Measurements from ENCODE around the gene FADS1.

The FADS1 gene

GRCh38 chr11:61827571-61828378 is 11.0 kb upstream of the FADS1 start, which contains the start of gene FADS2:
FADS2 (plus strand) TSS chr11:61828300; CDS start chr11:61828391, 91 bp downstream.
- DNase-seq (ENCODE audit: low read depth in 2 of 2, low spot score in 1 of 2): peak; percentile 19 to 41

- no peak for DNase-seq (ENCODE audit: low read depth in 2 of 2, low spot score in 1 of 2)
Measured at GRCh38 chr11:61826930-61827570, 10.2 kb upstream of the FADS1 start.

- no peak for DNase-seq (ENCODE audit: low read depth in 2 of 2, low spot score in 1 of 2)
Measured at GRCh38 chr11:61820174-61820573, 3.4 kb upstream of the FADS1 start.

- DNase-seq (ENCODE audit: low read depth in 2 of 2, low spot score in 1 of 2): no peak
Measured at GRCh38 chr11:61817471-61818202, 834 bp upstream of the FADS1 start.

DNA sequence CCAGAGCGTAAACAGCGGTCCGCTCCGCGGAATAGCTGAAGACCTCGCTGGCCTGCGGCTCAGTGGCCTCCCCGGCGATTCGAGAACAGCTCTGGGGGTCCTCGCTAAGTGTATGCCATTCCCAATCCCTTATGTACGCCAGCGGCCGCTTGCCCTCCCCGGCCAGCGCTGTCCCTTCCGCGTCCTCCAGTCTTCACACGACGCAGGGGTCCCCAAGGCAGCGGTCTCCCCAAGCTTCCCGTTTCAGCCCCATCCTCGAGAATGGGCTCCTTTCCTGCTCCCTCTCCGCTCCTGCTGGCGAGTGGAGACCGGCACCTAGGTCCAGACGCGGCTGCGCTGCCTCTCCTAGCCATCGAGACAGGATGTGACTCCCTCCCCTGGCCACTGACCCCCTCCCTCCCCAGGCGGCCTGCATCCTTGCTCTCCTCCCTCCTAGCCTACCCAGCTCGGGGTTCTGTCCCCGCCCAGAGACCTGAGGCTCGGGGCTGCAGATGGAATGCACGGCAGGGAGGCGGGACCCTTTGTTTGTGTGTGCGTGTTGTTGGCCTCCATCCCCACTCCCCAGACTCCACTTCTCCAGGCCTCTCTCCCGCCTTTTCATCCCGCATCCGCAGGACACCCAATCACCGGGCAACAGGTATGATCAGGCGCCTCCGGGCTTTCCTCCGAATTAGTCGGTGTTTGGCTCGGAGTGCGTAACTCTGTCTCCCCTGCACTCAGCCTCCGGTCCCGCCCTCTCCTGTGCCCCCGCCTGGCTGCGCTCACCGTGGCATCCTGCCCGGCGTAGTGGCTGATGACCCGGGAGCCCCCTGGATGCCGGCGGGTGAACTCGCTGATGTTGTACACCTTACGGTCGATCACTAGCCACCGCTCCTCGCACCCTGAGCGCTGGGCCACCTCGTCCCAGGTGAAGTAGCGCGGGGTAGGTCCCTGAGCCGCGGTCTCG is 740 bp downstream of the FADS1 start:
- peak in 1 of 2 donors; percentile 33 for DNase-seq (ENCODE audit: low read depth in 2 of 2, low spot score in 1 of 2)

GRCh38 chr11:61814958-61815789 is 1.6 kb downstream of the FADS1 start:
- DNase-seq (ENCODE audit: low read depth in 2 of 2, low spot score in 1 of 2): no peak

DNA sequence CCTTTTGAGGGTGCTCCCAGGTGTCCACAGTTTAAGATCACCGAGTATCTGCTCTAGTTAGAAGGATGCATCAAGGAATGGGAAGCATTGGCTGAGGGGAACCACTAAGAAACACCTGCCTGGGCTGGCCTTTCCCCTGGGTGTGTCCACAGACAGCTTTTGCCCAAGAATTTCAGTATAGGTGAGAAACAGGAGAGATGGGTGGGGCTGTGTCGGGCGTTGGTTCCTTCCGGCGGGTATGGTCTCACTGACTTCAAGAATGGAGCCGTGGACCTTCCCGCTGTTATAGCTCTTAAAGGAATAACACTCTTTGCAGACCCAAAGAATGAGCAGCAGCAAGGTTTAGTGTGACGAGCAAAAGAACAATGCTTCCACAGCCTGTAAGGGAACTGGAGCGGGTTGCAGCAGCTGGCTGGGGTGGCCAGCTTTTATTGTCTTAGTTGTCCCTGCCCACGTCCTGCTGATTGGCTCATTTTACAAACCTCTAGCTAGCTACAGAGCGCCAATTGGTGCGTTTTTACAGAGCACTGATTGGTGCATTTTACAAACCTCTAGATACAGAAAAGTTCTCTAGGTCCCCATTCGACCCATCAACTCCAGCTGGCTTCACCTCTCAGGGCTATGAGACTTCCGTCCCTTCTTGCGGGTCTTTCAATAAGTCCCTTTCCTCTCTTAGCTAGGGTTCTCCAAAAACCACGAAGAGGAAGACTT is 2.4 kb downstream of the FADS1 start:
- no peak for DNase-seq (ENCODE audit: low read depth in 2 of 2, low spot score in 1 of 2)

- no peak for DNase-seq (ENCODE audit: low read depth in 2 of 2, low spot score in 1 of 2)
Measured at GRCh38 chr11:61812736-61813411, 3.9 kb downstream of the FADS1 start.

DNA sequence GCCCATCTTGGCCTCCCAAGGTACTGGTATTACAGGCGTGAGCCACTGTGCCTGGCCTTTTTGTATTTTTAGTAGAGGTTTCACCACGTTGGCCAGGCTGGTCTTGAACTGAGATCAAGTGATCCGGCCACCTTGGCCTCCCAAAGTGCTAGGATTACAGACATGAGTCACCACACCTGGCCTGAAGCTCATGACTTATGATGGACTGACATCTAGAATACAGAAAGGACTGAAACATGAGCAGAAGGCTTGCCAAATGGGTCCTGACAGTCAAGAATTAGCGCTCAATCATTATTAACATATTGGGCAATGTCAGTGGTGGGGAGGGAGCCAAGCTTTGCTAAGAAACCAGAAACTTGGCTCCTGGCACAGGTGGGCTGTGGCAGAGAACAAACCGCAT is 5.0 kb downstream of the FADS1 start:
- no peak for DNase-seq (ENCODE audit: low read depth in 2 of 2, low spot score in 1 of 2)

- DNase-seq (ENCODE audit: low read depth in 2 of 2, low spot score in 1 of 2): no peak
Measured at GRCh38 chr11:61810671-61811175, 6.1 kb downstream of the FADS1 start.

GRCh38 chr11:61806785-61807184 is 10.0 kb downstream of the FADS1 start:
- no peak for DNase-seq (ENCODE audit: low read depth in 2 of 2, low spot score in 1 of 2)

DNA sequence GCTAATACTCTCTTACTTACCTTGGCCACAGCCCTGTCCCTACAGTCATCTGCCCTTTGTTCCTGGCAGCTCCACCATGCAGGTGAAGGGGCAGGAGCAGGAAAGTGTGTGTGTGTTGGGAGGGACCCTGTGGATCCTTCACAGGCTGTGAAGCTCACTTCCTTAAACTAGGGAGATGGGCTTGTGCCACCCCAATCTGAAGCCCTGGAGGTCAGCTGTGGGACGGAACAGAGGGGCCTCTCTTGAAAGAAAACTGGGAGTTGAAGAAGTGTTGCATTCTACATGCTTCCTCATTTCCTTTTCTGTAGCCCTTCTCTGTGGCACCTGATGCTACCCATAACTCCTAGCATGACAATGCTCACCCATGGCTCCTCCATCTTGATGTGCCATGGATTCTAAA is 11.7 kb downstream of the FADS1 start:
- no peak for DNase-seq (ENCODE audit: low read depth in 2 of 2, low spot score in 1 of 2)

- DNase-seq (ENCODE audit: low read depth in 2 of 2, low spot score in 1 of 2): no peak
Measured at GRCh38 chr11:61803889-61804647, 12.7 kb downstream of the FADS1 start.

GRCh38 chr11:61802605-61803004 is 14.2 kb downstream of the FADS1 start:
- DNase-seq (ENCODE audit: low read depth in 2 of 2, low spot score in 1 of 2): no peak

DNA sequence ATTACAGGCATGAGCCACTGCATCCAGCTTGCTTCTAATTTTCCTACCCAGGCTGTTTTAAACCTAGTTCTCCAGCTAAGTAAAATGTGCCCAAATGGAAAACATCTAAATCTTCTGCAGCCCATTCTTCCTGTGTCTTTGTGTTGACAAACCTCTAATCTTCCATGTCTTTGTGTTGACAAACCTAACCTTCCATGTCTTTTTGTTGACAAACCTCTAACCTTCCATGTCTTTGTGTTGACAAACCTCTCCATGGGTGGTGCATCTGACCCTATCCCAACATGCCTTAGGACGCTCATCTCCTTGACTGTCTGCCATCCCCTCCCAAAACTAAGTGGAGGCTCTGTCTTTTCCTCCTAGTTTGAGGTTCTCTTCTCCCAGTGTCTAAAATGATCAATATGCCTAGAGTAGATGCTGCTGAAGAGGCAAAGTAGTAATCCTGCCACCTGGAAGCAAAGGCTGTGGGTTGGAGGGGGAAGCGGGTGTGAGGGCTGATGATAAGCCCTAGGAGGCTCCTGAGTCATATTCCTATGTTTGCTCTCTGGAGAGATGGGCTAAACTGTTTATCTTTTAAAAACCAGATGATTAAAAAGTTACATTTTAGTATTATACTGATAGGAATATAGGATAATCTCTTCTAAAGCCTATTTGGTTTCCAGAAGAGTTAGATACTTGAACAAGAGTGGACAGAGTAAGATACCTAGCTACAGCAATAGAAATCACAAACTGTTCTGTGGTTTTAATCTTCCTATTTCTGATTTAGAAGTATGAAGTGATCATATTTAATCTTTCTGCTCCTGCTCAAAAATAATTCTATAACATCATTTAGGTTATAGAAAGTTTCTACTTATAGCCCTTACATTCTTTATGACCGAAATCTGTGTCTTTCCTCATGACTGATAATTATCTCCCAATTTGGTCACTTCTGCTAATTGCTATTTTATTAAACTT is 16.2 kb downstream of the FADS1 start:
- DNase-seq (ENCODE audit: low read depth in 2 of 2, low spot score in 1 of 2): no peak

- no peak for DNase-seq (ENCODE audit: low read depth in 2 of 2, low spot score in 1 of 2)
Measured at GRCh38 chr11:61799665-61800284, 17.0 kb downstream of the FADS1 start.
